ENCODE measurements around the gene NAPSA.

Gene NAPSA

DNA sequence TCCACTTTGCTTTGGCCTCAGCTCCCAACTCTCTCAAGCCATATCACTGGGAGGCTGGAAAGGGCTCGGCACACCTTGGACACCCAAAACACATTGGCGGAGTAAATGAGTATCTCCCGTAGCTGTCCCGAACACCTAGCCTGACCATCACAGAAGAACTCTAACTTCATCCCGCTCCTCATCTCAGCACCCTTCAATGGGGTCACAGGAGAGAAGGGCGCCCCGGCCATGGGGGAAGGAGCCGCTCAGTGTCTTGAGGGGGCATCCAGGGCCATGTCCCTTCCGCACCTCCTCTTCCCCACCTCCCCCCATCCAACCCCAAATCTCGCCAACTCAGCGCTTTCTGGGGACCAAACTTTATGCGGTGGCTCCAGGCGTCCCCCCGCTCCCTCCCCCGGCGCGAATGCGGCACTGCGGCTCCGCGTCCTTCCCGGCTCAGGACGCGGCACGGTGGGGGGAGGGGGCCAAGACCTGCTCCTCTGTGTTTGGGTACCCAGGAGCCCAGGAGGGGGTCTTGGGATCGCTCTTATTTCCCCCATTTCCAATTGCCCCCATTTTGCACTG is 39.3 kb downstream of the NAPSA start:
- CTCF ChIA-PET: interaction anchor here (1.1 kb wide), 1 partner anchor 10 kb away, joined by 4 read pairs; no protein-coding TSS in a partner anchor
- DNase-seq (ENCODE audit: extremely low spot score): no peak
- POLR2A ChIA-PET: interaction anchor here (0.7 to 1.3 kb wide), 3 partner anchors 10 to 58 kb away, joined by 4 to 7 read pairs (median 4); partner anchors contain the start of gene POLD1

DNA sequence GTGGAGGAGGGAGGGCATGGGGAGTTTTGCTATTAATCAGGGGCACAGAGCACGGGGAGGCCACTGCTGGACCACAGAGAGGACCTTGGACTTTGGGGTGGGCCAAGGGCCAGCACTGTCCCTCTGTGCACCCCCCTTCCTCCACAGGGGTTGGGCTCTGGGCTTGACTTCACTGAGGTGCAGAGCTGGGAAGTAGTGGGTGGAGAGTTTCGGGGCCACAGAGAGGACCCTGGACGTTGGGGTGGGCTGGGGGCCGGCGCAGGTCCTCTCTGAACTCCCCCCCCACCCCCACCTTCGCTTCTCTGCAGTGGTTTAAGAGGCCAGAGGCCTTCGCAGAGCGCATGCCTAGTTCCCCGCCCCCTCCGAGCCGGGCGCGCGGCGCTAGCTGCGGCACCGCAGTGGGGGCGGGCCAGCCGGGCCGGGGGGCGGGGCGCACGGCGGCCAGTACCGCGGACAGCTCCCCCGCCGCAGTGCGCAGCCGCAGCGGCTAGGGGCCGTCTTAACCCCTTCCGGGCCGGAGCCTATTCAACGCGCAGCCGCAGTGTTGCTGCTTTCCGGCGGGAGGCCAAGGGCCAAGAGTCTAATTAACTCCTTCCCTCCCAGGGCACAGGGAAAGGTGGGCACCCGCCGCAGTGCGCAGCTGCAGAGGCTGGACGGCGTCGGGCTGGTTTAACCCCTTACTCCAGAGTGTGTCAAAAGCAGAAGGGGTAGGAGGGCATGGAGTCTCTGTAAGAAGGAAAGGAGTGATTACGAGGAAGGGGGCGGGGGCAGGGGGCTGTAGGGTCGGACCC is 39.9 kb downstream of the NAPSA start:
- TF ChIP-seq FOXM1 (IDR thresholded peaks at IDR 0.05; ENCODE audit: borderline replicate concordance) (peak; percentile 30; the same call in 1 of the 2 replicates), SUZ12 (IDR thresholded peaks at IDR 0.05) (no peak)
- ChIA-PET POLR2A (interaction anchor here (0.7 to 1.3 kb wide), 2 partner anchors 9 to 59 kb away, joined by 4 to 7 read pairs; partner anchors contain the start of gene POLD1), CTCF (interaction anchor here (1.1 kb wide), 1 partner anchor 9 kb away, joined by 4 read pairs; no protein-coding TSS in a partner anchor)
- DNase-seq (ENCODE audit: extremely low spot score): peak; percentile 97

More for the DNA sequence above, 39.3 kb downstream of the NAPSA start:
- no peak for TF ChIP-seq ELF4 (IDR thresholded peaks at IDR 0.05)
- TF ChIP-seq NFRKB (IDR thresholded peaks at IDR 0.05): no peak
- no peak for TF ChIP-seq FOXK2 (IDR thresholded peaks at IDR 0.05)

DNA sequence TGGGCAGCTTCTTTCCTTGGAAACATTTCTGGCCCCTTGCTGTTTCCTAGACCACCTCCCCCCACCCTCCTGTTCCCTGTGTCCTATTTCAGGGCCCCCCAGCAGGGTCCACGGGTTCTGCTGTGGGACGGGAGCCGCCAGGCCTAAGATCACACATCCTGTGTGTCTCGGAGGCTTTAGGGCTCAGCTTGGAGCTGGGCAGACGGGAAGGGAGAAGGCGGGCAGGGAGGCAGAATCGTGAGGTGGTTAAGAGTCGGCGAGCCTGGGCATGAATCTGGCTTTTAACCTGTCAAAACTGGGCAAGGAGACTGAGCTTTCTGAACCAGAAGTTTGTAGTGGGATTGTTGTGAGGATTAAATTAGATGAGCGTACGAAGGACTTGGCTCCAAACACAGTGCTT is 41.1 kb downstream of the NAPSA start:
- POLR2A ChIA-PET: interaction anchor here (0.6 kb wide), 1 partner anchor 9 kb away, joined by 5 read pairs; no protein-coding TSS in a partner anchor
- no peak for DNase-seq (ENCODE audit: extremely low spot score)
- CTCF ChIA-PET: no interaction called here
- TF ChIP-seq BHLHE40 (IDR thresholded peaks at IDR 0.05; ENCODE audit: borderline replicate concordance): no peak
- no peak for TF ChIP-seq ARNT (IDR thresholded peaks at IDR 0.05)
- no peak for TF ChIP-seq LEF1 (IDR thresholded peaks at IDR 0.05; ENCODE audit: borderline replicate concordance)
- no peak for TF ChIP-seq FOXA1 (IDR thresholded peaks at IDR 0.05)
- no peak for TF ChIP-seq SUZ12 (IDR thresholded peaks at IDR 0.05)
- no peak for TF ChIP-seq ZNF384 (IDR thresholded peaks at IDR 0.05)
- TF ChIP-seq FOXM1 (IDR thresholded peaks at IDR 0.05; ENCODE audit: borderline replicate concordance): no peak
- TF ChIP-seq CTBP1 (IDR thresholded peaks at IDR 0.05; ENCODE audit: borderline replicate concordance): no peak
- TF ChIP-seq HDGF (IDR thresholded peaks at IDR 0.05; ENCODE audit: borderline replicate concordance): no peak
- TF ChIP-seq NFRKB (IDR thresholded peaks at IDR 0.05): no peak
- no peak for TF ChIP-seq FOXK2 (IDR thresholded peaks at IDR 0.05)
- TF ChIP-seq L3MBTL2 (conservative IDR thresholded peaks at IDR 0.05): no peak
- TF ChIP-seq SP1 (IDR thresholded peaks at IDR 0.05): no peak
- no peak for TF ChIP-seq TARDBP (IDR thresholded peaks at IDR 0.05)
- TF ChIP-seq ELF4 (IDR thresholded peaks at IDR 0.05): no peak
- TF ChIP-seq, protein P1, sequence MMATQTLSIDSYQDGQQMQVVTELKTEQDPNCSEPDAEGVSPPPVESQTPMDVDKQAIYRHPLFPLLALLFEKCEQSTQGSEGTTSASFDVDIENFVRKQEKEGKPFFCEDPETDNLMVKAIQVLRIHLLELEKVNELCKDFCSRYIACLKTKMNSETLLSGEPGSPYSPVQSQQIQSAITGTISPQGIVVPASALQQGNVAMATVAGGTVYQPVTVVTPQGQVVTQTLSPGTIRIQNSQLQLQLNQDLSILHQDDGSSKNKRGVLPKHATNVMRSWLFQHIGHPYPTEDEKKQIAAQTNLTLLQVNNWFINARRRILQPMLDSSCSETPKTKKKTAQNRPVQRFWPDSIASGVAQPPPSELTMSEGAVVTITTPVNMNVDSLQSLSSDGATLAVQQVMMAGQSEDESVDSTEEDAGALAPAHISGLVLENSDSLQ (IDR thresholded peaks at IDR 0.05): no peak

DNA sequence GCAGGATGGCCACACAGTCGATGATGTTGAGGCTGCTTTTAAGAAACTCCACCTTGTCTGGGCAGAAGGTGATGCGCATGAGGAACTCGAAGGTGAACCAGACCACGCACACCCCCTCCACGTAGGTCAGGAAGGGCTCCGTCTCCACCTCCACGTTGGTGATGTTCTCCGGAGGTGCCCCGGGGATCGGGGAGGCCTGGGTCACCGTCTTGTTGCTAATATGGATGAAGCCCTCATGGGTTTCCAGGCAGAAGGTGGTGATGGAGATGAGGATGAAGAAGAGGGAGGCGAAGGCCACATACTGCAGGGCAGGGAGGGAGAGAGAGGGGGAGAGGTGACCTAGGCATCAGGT is 41.7 kb downstream of the NAPSA start:
- TF ChIP-seq BHLHE40 (IDR thresholded peaks at IDR 0.05; ENCODE audit: borderline replicate concordance) (no peak), FOXK2 (IDR thresholded peaks at IDR 0.05) (no peak), NFRKB (IDR thresholded peaks at IDR 0.05) (no peak)
- no peak for DNase-seq (ENCODE audit: extremely low spot score)
- ChIA-PET CTCF (no interaction called here), POLR2A (interaction anchor here (0.6 kb wide), 1 partner anchor 8 kb away, joined by 5 read pairs; no protein-coding TSS in a partner anchor)

DNA sequence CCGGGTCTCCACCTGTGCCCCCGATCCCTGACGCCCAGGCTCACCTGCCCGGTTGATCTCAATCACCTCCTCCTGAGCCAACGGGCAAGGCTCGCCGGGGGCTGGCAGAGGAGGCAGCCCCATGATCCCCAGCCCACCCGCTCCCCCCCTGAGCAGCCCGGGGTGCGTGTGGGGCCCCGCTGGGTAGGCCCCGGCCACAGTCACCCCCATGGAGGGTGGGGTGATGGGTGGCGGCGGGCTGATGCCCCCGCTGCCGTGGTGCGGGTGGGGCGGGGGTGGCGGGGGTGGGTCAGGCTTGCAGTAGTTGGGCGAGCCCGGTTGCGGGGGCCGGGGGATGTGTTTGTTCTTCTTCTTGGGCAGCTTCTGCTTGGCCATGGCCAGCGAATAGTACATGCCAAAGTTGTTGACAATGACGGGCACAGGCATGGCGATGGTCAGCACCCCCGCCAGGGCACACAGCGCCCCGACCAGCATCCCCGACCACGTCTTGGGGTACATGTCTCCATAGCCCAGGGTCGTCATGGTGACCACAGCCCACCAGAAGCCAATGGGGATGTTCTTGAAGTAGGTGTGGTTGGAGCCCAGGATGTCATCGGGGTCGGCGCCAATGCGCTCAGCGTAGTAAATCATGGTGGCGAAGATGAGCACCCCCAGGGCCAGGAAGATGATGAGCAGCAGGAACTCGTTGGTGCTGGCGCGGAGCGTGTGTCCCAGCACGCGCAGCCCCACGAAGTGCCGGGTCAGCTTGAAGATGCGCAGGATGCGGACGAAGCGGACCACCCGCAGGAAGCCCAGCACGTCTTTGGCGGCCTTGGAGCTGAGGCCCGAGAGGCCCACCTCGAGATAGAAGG is 42.3 kb downstream of the NAPSA start:
- no peak for DNase-seq (ENCODE audit: extremely low spot score)
- ChIA-PET POLR2A (no interaction called here), CTCF (interaction anchor here (0.6 kb wide), 1 partner anchor 176 kb away, joined by 3 read pairs; no protein-coding TSS in a partner anchor)
- TF ChIP-seq L3MBTL2 (conservative IDR thresholded peaks at IDR 0.05) (no peak), SP1 (IDR thresholded peaks at IDR 0.05) (no peak)

DNA sequence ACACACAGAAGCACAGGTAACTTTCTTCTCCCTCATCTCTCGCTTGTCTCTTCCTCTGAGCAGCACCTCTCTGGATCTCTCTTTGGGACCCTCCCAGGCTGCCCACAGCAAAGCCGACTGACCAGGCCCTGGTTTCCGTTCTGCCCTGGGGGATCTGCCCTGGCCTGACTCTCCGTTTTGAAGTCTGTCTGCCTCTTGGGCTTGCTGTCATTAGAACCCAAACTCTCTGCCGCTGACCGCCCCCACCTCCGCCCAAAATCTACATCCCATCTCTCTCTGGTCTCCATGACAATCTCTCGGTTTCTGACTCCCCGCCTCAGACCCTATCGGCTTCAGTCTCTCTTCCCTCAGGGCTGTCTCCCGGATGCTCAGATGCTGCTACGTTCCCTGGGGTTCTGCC is 43.2 kb downstream of the NAPSA start:
- ChIA-PET POLR2A (interaction anchor here (1.3 kb wide), 1 partner anchor 10 kb away, joined by 3 read pairs; no protein-coding TSS in a partner anchor), CTCF (interaction anchor here (0.6 kb wide), 1 partner anchor 175 kb away, joined by 3 read pairs; no protein-coding TSS in a partner anchor)
- DNase-seq (ENCODE audit: extremely low spot score): no peak
- TF ChIP-seq ARNT (IDR thresholded peaks at IDR 0.05) (no peak), FOXA1 (IDR thresholded peaks at IDR 0.05) (no peak), ZNF384 (IDR thresholded peaks at IDR 0.05) (no peak), SUZ12 (IDR thresholded peaks at IDR 0.05) (no peak), TARDBP (IDR thresholded peaks at IDR 0.05) (no peak), SP1 (IDR thresholded peaks at IDR 0.05) (no peak), LEF1 (IDR thresholded peaks at IDR 0.05; ENCODE audit: borderline replicate concordance) (no peak), HDGF (IDR thresholded peaks at IDR 0.05; ENCODE audit: borderline replicate concordance) (no peak), BHLHE40 (IDR thresholded peaks at IDR 0.05; ENCODE audit: borderline replicate concordance) (no peak), ELF4 (IDR thresholded peaks at IDR 0.05) (no peak), FOXM1 (IDR thresholded peaks at IDR 0.05; ENCODE audit: borderline replicate concordance) (no peak), L3MBTL2 (conservative IDR thresholded peaks at IDR 0.05) (no peak), FOXK2 (IDR thresholded peaks at IDR 0.05) (no peak), CTBP1 (IDR thresholded peaks at IDR 0.05; ENCODE audit: borderline replicate concordance) (no peak), NFRKB (IDR thresholded peaks at IDR 0.05) (no peak)
- TF ChIP-seq, protein P1 (IDR thresholded peaks at IDR 0.05): no peak

Data from HEK293T (cell line).